ENCODE data around the gene PRKN.

PRKN gene

GRCh38 chr6:162157167-162157870 lies 570.2 kb downstream of the PRKN start:
- Histone ChIP-seq H3K27ac (ENCODE audit: low read depth, low read length) (no peak overlapping the region), H3K36me3 (ENCODE audit: control insufficient read depth in 1 of 2, insufficient read depth in 2 of 2, low read length in 2 of 2) (no peaks in the 10 kb centered on the region), H3K4me3 (ENCODE audit: low read depth in 1 of 2, low read length in 2 of 2) (no peak overlapping the region)

GRCh38 chr6:162156146-162156545 lies 571.4 kb downstream of the PRKN start:
- no peak overlapping the region for H3K27ac ChIP-seq (ENCODE audit: low read depth, low read length)

More at GRCh38 chr6:162157167-162157870, 570.2 kb downstream of the PRKN start:
- Histone ChIP-seq H3K27me3 (ENCODE audit: control insufficient read depth in 1 of 2, insufficient read depth in 2 of 2, low read length in 2 of 2) (no peaks in the 10 kb centered on the region), H3K9me3 (ENCODE audit: control insufficient read depth in 1 of 2, low read length in 2 of 2) (no peaks in the 10 kb centered on the region), H3K9ac (ENCODE audit: low read depth in 1 of 2, low read length in 2 of 2) (no peak overlapping the region), H3K4me1 (ENCODE audit: control insufficient read depth in 1 of 2, insufficient read depth in 2 of 2, low read length in 2 of 2) (no peaks in the 10 kb centered on the region)

GRCh38 chr6:162154930-162155329 lies 572.6 kb downstream of the PRKN start:
- no peaks in the 10 kb centered on the region for H3K9me3 ChIP-seq (ENCODE audit: control insufficient read depth in 1 of 2, low read length in 2 of 2)
- H3K27ac ChIP-seq (ENCODE audit: low read depth, low read length), result no peak overlapping the region
- H3K9ac ChIP-seq (ENCODE audit: low read depth in 1 of 2, low read length in 2 of 2), result no peak overlapping the region
- H3K36me3 ChIP-seq (ENCODE audit: control insufficient read depth in 1 of 2, insufficient read depth in 2 of 2, low read length in 2 of 2), result no peaks in the 10 kb centered on the region
- no peak overlapping the region for H3K4me3 ChIP-seq (ENCODE audit: low read depth in 1 of 2, low read length in 2 of 2)
- no peaks in the 10 kb centered on the region for H3K4me1 ChIP-seq (ENCODE audit: control insufficient read depth in 1 of 2, insufficient read depth in 2 of 2, low read length in 2 of 2)
- H3K27me3 ChIP-seq (ENCODE audit: control insufficient read depth in 1 of 2, insufficient read depth in 2 of 2, low read length in 2 of 2), result no peaks in the 10 kb centered on the region

More at GRCh38 chr6:162156146-162156545, 571.4 kb downstream of the PRKN start:
- Histone ChIP-seq H3K27me3 (ENCODE audit: control insufficient read depth in 1 of 2, insufficient read depth in 2 of 2, low read length in 2 of 2) (no peaks in the 10 kb centered on the region), H3K36me3 (ENCODE audit: control insufficient read depth in 1 of 2, insufficient read depth in 2 of 2, low read length in 2 of 2) (no peaks in the 10 kb centered on the region), H3K9me3 (ENCODE audit: control insufficient read depth in 1 of 2, low read length in 2 of 2) (no peaks in the 10 kb centered on the region), H3K4me1 (ENCODE audit: control insufficient read depth in 1 of 2, insufficient read depth in 2 of 2, low read length in 2 of 2) (no peaks in the 10 kb centered on the region), H3K4me3 (ENCODE audit: low read depth in 1 of 2, low read length in 2 of 2) (no peak overlapping the region), H3K9ac (ENCODE audit: low read depth in 1 of 2, low read length in 2 of 2) (no peak overlapping the region)

- H3K9ac ChIP-seq (ENCODE audit: low read depth in 1 of 2, low read length in 2 of 2), result no peak overlapping the region
- no peaks in the 10 kb centered on the region for H3K27me3 ChIP-seq (ENCODE audit: control insufficient read depth in 1 of 2, insufficient read depth in 2 of 2, low read length in 2 of 2)
- no peaks in the 10 kb centered on the region for H3K9me3 ChIP-seq (ENCODE audit: control insufficient read depth in 1 of 2, low read length in 2 of 2)
- no peaks in the 10 kb centered on the region for H3K4me1 ChIP-seq (ENCODE audit: control insufficient read depth in 1 of 2, insufficient read depth in 2 of 2, low read length in 2 of 2)
- no peaks in the 10 kb centered on the region for H3K36me3 ChIP-seq (ENCODE audit: control insufficient read depth in 1 of 2, insufficient read depth in 2 of 2, low read length in 2 of 2)
- no peak overlapping the region for H3K27ac ChIP-seq (ENCODE audit: low read depth, low read length)
- H3K4me3 ChIP-seq (ENCODE audit: low read depth in 1 of 2, low read length in 2 of 2), result no peak overlapping the region
Measured at GRCh38 chr6:162154001-162154400, 573.6 kb downstream of the PRKN start.

- Histone ChIP-seq H3K4me3 (ENCODE audit: low read depth in 1 of 2, low read length in 2 of 2) (no peak overlapping the region), H3K27ac (ENCODE audit: low read depth, low read length) (no peak overlapping the region), H3K4me1 (ENCODE audit: control insufficient read depth in 1 of 2, insufficient read depth in 2 of 2, low read length in 2 of 2) (no peaks in the 10 kb centered on the region), H3K9me3 (ENCODE audit: control insufficient read depth in 1 of 2, low read length in 2 of 2) (no peaks in the 10 kb centered on the region), H3K9ac (ENCODE audit: low read depth in 1 of 2, low read length in 2 of 2) (no peak overlapping the region), H3K27me3 (ENCODE audit: control insufficient read depth in 1 of 2, insufficient read depth in 2 of 2, low read length in 2 of 2) (no peaks in the 10 kb centered on the region), H3K36me3 (ENCODE audit: control insufficient read depth in 1 of 2, insufficient read depth in 2 of 2, low read length in 2 of 2) (no peaks in the 10 kb centered on the region)
Measured at GRCh38 chr6:162153120-162153519, 574.4 kb downstream of the PRKN start.

- Histone ChIP-seq H3K4me1 (ENCODE audit: control insufficient read depth in 1 of 2, insufficient read depth in 2 of 2, low read length in 2 of 2) (no peaks in the 10 kb centered on the region), H3K9me3 (ENCODE audit: control insufficient read depth in 1 of 2, low read length in 2 of 2) (no peaks in the 10 kb centered on the region), H3K4me3 (ENCODE audit: low read depth in 1 of 2, low read length in 2 of 2) (no peak overlapping the region), H3K27me3 (ENCODE audit: control insufficient read depth in 1 of 2, insufficient read depth in 2 of 2, low read length in 2 of 2) (no peaks in the 10 kb centered on the region), H3K36me3 (ENCODE audit: control insufficient read depth in 1 of 2, insufficient read depth in 2 of 2, low read length in 2 of 2) (no peaks in the 10 kb centered on the region), H3K27ac (ENCODE audit: low read depth, low read length) (no peak overlapping the region), H3K9ac (ENCODE audit: low read depth in 1 of 2, low read length in 2 of 2) (no peak overlapping the region)
Measured at GRCh38 chr6:162151021-162151665, 576.4 kb downstream of the PRKN start.

- Histone ChIP-seq H3K27ac (ENCODE audit: low read depth, low read length) (no peak overlapping the region), H3K4me1 (ENCODE audit: control insufficient read depth in 1 of 2, insufficient read depth in 2 of 2, low read length in 2 of 2) (no peaks in the 10 kb centered on the region), H3K27me3 (ENCODE audit: control insufficient read depth in 1 of 2, insufficient read depth in 2 of 2, low read length in 2 of 2) (no peaks in the 10 kb centered on the region), H3K9ac (ENCODE audit: low read depth in 1 of 2, low read length in 2 of 2) (no peak overlapping the region), H3K36me3 (ENCODE audit: control insufficient read depth in 1 of 2, insufficient read depth in 2 of 2, low read length in 2 of 2) (no peaks in the 10 kb centered on the region), H3K4me3 (ENCODE audit: low read depth in 1 of 2, low read length in 2 of 2) (no peak overlapping the region), H3K9me3 (ENCODE audit: control insufficient read depth in 1 of 2, low read length in 2 of 2) (no peaks in the 10 kb centered on the region)
Measured at GRCh38 chr6:162150295-162150694, 577.3 kb downstream of the PRKN start.

GRCh38 chr6:162149786-162150185 lies 577.8 kb downstream of the PRKN start:
- no peak overlapping the region for H3K27ac ChIP-seq (ENCODE audit: low read depth, low read length)
- no peaks in the 10 kb centered on the region for H3K4me1 ChIP-seq (ENCODE audit: control insufficient read depth in 1 of 2, insufficient read depth in 2 of 2, low read length in 2 of 2)
- H3K9ac ChIP-seq (ENCODE audit: low read depth in 1 of 2, low read length in 2 of 2), result no peak overlapping the region
- no peaks in the 10 kb centered on the region for H3K27me3 ChIP-seq (ENCODE audit: control insufficient read depth in 1 of 2, insufficient read depth in 2 of 2, low read length in 2 of 2)
- no peaks in the 10 kb centered on the region for H3K36me3 ChIP-seq (ENCODE audit: control insufficient read depth in 1 of 2, insufficient read depth in 2 of 2, low read length in 2 of 2)
- no peak overlapping the region for H3K4me3 ChIP-seq (ENCODE audit: low read depth in 1 of 2, low read length in 2 of 2)
- no peaks in the 10 kb centered on the region for H3K9me3 ChIP-seq (ENCODE audit: control insufficient read depth in 1 of 2, low read length in 2 of 2)

GRCh38 chr6:162147805-162148204 lies 579.8 kb downstream of the PRKN start:
- no peak overlapping the region for H3K9ac ChIP-seq (ENCODE audit: low read depth in 1 of 2, low read length in 2 of 2)
- no peaks in the 10 kb centered on the region for H3K9me3 ChIP-seq (ENCODE audit: control insufficient read depth in 1 of 2, low read length in 2 of 2)
- H3K4me1 ChIP-seq (ENCODE audit: control insufficient read depth in 1 of 2, insufficient read depth in 2 of 2, low read length in 2 of 2), result no peaks in the 10 kb centered on the region
- H3K27ac ChIP-seq (ENCODE audit: low read depth, low read length), result no peak overlapping the region
- no peak overlapping the region for H3K4me3 ChIP-seq (ENCODE audit: low read depth in 1 of 2, low read length in 2 of 2)
- no peaks in the 10 kb centered on the region for H3K27me3 ChIP-seq (ENCODE audit: control insufficient read depth in 1 of 2, insufficient read depth in 2 of 2, low read length in 2 of 2)
- H3K36me3 ChIP-seq (ENCODE audit: control insufficient read depth in 1 of 2, insufficient read depth in 2 of 2, low read length in 2 of 2), result no peaks in the 10 kb centered on the region

GRCh38 chr6:162147281-162147680 lies 580.3 kb downstream of the PRKN start:
- no peak overlapping the region for H3K4me3 ChIP-seq (ENCODE audit: low read depth in 1 of 2, low read length in 2 of 2)
- no peaks in the 10 kb centered on the region for H3K36me3 ChIP-seq (ENCODE audit: control insufficient read depth in 1 of 2, insufficient read depth in 2 of 2, low read length in 2 of 2)
- H3K27me3 ChIP-seq (ENCODE audit: control insufficient read depth in 1 of 2, insufficient read depth in 2 of 2, low read length in 2 of 2), result no peaks in the 10 kb centered on the region
- H3K27ac ChIP-seq (ENCODE audit: low read depth, low read length), result no peak overlapping the region
- H3K9me3 ChIP-seq (ENCODE audit: control insufficient read depth in 1 of 2, low read length in 2 of 2), result no peaks in the 10 kb centered on the region
- H3K9ac ChIP-seq (ENCODE audit: low read depth in 1 of 2, low read length in 2 of 2), result no peak overlapping the region
- H3K4me1 ChIP-seq (ENCODE audit: control insufficient read depth in 1 of 2, insufficient read depth in 2 of 2, low read length in 2 of 2), result no peaks in the 10 kb centered on the region
